Breast epithelium (tissue), 4 donors: ENCODE results near the gene CROCC2. TPM values are rescaled to one million over a fixed set of nuclear protein-coding genes. Genes with fewer than 3 reads are reported as not detected.

ENCODE experiments used
- DNase-seq, 2 donors: peaks; one replicate each; pipeline ENCODE4 v3.0.0-alpha.2; 2019; ENCODE audit warnings: low spot score in 2 of 2
- H3K27ac ChIP-seq, 2 donors: fragments of 200-600 bp; sonication (generic) in 1 of 2; one replicate each; pipeline ENCODE4 v1.5.1; 2016 to 2019; ENCODE audit warnings: mild to moderate bottlenecking in 1 of 2
- H3K27me3 ChIP-seq, 2 donors: fragments of 200-600 bp; sonication (generic) in 1 of 2; one replicate each; pipeline versions ENCODE4 v1.5.1 to v1.6.0; 2017 to 2019; ENCODE audit warnings: control low read depth in 1 of 2, mild to moderate bottlenecking in 1 of 2
- H3K36me3 ChIP-seq: fragments of 200-600 bp; one replicate; pipeline ENCODE4 v1.5.1; 2019
- H3K4me1 ChIP-seq, 2 donors: fragments of 200-600 bp; sonication (generic); one replicate each; pipeline ENCODE4 v1.5.1; 2016 to 2019; ENCODE audit warnings: control low read depth in 1 of 2
- H3K4me3 ChIP-seq, 3 donors: fragments of 200-600 bp; sonication (generic); 1 replicate in 2 of 3; 2 replicates in 1 of 3; pipeline ENCODE4 v1.5.1; 2016 to 2019; ENCODE audit warnings: mild to moderate bottlenecking in 3 of 3, moderate library complexity in 2 of 3
- H3K9me3 ChIP-seq, 2 donors: fragments of 200-600 bp; sonication (generic) in 1 of 2; one replicate each; pipeline ENCODE4 v1.5.1; 2016 to 2019; ENCODE audit warnings: control low read depth in 1 of 2
- CTCF ChIP-seq, 3 donors: fragments of 450-650 bp; IDR thresholded peaks; one replicate each; pipeline ENCODE4 v1.5.1; 2016 to 2017; ENCODE audit warnings: antibody characterized with exemption in 3 of 3, mild to moderate bottlenecking in 3 of 3, moderate library complexity in 3 of 3
- POLR2A ChIP-seq: fragments of 450-650 bp; IDR thresholded peaks from one replicate; pipeline ENCODE4 v1.6.1; 2016; ENCODE audit warnings: antibody characterized with exemption, mild to moderate bottlenecking, moderate library complexity
- POLR2AphosphoS5 ChIP-seq, 3 donors: sonication (generic); formaldehyde crosslinking; IDR thresholded peaks; one replicate each; pipeline ENCODE4 v1.6.1; 2017; ENCODE audit warnings: antibody characterized with exemption in 3 of 3
- intact Hi-C: fragments of 100-400 bp; cut with DNase I; formaldehyde crosslinking; loops from one replicate; pipeline ENCODE4 v1.15.1; 2023; ENCODE audit warnings: low total_unique reads
- total RNA-seq, 3 donors: library from RNA; depleted of rRNA; stranded (reverse); fragments of >200 nt; gene quantifications; one replicate each; pipeline ENCODE4 v1.1.0, GENCODE V29; 2016

Gene CROCC2
- total RNA-seq, 3 donors from 2014 or later = 0.33 TPM; not detected in 2

DNA sequence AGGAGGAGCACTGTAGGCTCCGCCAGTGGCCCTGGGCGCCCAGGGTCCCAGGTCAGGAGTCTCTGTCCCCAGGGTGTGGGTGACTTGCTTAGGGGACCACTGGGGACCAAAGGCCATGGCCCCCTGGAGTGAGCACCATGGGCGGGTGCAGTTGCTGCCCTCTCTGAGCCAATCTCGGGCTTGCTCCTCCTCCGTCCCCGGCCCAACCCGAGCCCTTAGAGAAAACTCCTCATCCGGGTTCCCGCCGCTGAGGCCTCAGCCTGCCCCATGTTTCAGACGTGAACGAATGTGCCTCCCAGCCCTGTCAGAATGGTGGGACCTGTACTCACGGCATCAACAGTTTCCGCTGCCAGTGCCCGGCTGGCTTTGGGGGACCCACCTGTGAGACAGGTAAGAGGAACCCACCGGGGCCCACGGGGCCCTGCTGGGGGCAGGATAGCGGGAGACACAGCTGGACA, 130.9 kb downstream of the CROCC2 start:
- Histone ChIP-seq H3K27ac (peak overlapping the region in 1 of 2 donors; percentile 36), H3K4me3 (peak overlapping the region in 2 of 3 donors; percentile 49 to 66), H3K27me3 (no peaks in the 10 kb centered on the region), H3K36me3 (no peaks in the 10 kb centered on the region), H3K4me1 (no peaks in the 10 kb centered on the region), H3K9me3 (no peaks in the 10 kb centered on the region)
- TF ChIP-seq POLR2A (no peak), CTCF (IDR thresholded peaks at IDR 0.05) (no peak), POLR2AphosphoS5 (IDR thresholded peaks at IDR 0.05) (no peak)
- intact Hi-C loops = no loop called here
- peak in 1 of 2 donors; percentile 12 for DNase-seq

DNA sequence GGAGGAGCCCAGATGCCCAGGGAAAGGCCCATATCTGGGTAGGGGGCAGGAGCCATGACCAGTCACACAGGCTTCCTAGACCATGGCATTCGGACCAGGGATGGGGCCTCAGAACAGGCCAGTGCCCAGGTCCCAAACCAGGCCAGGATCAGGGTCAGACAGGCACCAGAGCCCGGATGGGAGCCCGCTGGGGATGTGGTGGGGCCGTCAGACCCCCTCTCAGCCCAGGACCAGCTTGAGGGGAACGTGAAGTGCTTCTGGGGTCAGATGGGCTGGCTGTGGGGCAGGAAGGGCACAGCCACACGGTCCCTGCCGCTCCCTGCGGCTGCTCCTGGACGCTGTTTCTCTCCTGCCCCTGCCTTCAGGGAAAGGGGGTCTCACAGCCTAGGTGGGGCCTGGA, 131.4 kb downstream of the CROCC2 start:
- Histone ChIP-seq H3K27me3 (no peaks in the 10 kb centered on the region), H3K4me1 (no peaks in the 10 kb centered on the region), H3K4me3 (no peak overlapping the region), H3K36me3 (no peaks in the 10 kb centered on the region), H3K9me3 (no peaks in the 10 kb centered on the region), H3K27ac (no peak overlapping the region)
- TF ChIP-seq CTCF (IDR thresholded peaks at IDR 0.05) (no peak), POLR2A (no peak), POLR2AphosphoS5 (IDR thresholded peaks at IDR 0.05) (no peak)
- peak in 1 of 2 donors; percentile 16 for DNase-seq
- intact Hi-C loops = no loop called here

- Histone ChIP-seq H3K27ac (no peak overlapping the region), H3K9me3 (no peaks in the 10 kb centered on the region), H3K4me1 (no peaks in the 10 kb centered on the region), H3K4me3 (no peak overlapping the region), H3K27me3 (no peaks in the 10 kb centered on the region), H3K36me3 (no peaks in the 10 kb centered on the region)
- intact Hi-C loops = no loop called here
- DNase-seq = peak in 1 of 2 donors; percentile 15
- TF ChIP-seq POLR2AphosphoS5 (IDR thresholded peaks at IDR 0.05) = no peak
- TF ChIP-seq CTCF (IDR thresholded peaks at IDR 0.05) = no peak
- no peak for TF ChIP-seq POLR2A
Measured at GRCh38 chr2:241038374-241039180, 132.4 kb downstream of the CROCC2 start.

GRCh38 chr2:241039416-241039815, 133.3 kb downstream of the CROCC2 start:
- Histone ChIP-seq H3K4me1 (no peaks in the 10 kb centered on the region), H3K4me3 (no peak overlapping the region), H3K9me3 (no peaks in the 10 kb centered on the region), H3K36me3 (no peaks in the 10 kb centered on the region), H3K27ac (no peak overlapping the region), H3K27me3 (no peaks in the 10 kb centered on the region)
- DNase-seq = peak in 1 of 2 donors; percentile 11
- TF ChIP-seq POLR2AphosphoS5 (IDR thresholded peaks at IDR 0.05) = no peak
- no peak for TF ChIP-seq CTCF (IDR thresholded peaks at IDR 0.05)
- TF ChIP-seq POLR2A = no peak
- intact Hi-C loops = no loop called here

DNA sequence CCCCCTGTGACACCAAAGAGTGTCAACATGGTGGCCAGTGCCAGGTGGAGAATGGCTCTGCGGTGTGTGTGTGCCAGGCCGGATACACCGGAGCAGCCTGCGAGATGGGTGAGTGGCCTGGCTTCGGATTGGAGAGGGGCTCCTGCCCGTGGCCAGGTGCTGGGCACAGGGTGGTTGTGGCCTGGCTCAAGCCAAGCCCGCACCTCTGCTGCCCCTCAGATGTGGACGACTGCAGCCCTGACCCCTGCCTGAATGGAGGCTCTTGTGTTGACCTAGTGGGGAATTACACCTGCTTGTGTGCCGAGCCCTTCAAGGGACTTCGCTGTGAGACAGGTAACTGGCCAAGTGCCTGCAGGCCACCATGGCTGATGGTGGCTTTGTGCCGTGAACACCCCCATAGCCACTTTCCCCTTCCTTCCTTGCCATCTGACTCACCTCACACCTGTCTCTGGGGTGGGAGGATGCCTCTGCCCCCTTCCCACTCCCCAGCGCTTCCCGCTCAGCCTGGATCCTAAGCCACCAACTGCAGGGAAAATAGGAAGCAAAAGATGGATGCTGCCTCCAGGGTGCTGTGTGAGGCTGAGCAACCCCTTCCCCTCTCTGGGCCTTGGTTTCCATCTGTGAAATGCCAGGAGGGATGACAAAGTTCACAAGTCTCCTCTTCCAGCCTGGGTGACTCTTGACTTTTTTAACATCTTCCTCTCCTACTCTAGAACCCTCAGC, 134.1 kb downstream of the CROCC2 start:
- Histone ChIP-seq H3K4me1 (no peaks in the 10 kb centered on the region), H3K9me3 (no peaks in the 10 kb centered on the region), H3K27ac (no peak overlapping the region), H3K27me3 (no peaks in the 10 kb centered on the region), H3K4me3 (no peak overlapping the region), H3K36me3 (no peaks in the 10 kb centered on the region)
- intact Hi-C loops = no loop called here
- DNase-seq = peak in 1 of 2 donors; percentile 14
- no peak for TF ChIP-seq CTCF (IDR thresholded peaks at IDR 0.05)
- TF ChIP-seq POLR2A = no peak
- TF ChIP-seq POLR2AphosphoS5 (IDR thresholded peaks at IDR 0.05) = no peak
